IPS-18c (cell line): ENCODE results near the gene UBE2O.
"Not testable (repeated sequence)": the region's sequence is repeated elsewhere in the genome, so short reads cannot be mapped to it uniquely, and the experiment has no call there.

Experiments used
- H3K4me3 ChIP-seq: 2 replicates; pipeline ENCODE4 v1.7.0; 2013; ENCODE audit warnings: low read depth, mild to moderate bottlenecking, low read length, moderate library complexity; ENCODE audit not compliant: insufficient read depth
- H3K9me3 ChIP-seq: one replicate; pipeline ENCODE4 v1.6.1; 2013; ENCODE audit warnings: mild to moderate bottlenecking, low read length, moderate library complexity; ENCODE audit not compliant: control insufficient read depth, insufficient read depth

UBE2O gene

GRCh38 chr17:76378548-76379274 lies 74.2 kb downstream of the UBE2O start:
- Histone ChIP-seq H3K4me3 (no peak overlapping the region), H3K9me3 (no peaks in the 10 kb centered on the region)

- Histone ChIP-seq H3K4me3 (no peak overlapping the region), H3K9me3 (no peaks in the 10 kb centered on the region)
Observed at GRCh38 chr17:76376318-76377133, 76.4 kb downstream of the UBE2O start.

- no peak overlapping the region for H3K4me3 ChIP-seq
Observed at GRCh38 chr17:76371656-76372628, 81.0 kb downstream of the UBE2O start.

GRCh38 chr17:76370261-76370993 lies 82.5 kb downstream of the UBE2O start:
- H3K4me3 ChIP-seq, result no peak overlapping the region
- H3K9me3 ChIP-seq, result no peaks in the 10 kb centered on the region

More at GRCh38 chr17:76371656-76372628, 81.0 kb downstream of the UBE2O start:
- no peaks in the 10 kb centered on the region for H3K9me3 ChIP-seq

GRCh38 chr17:76369804-76370203 lies 83.1 kb downstream of the UBE2O start:
- Histone ChIP-seq H3K4me3 (no peak overlapping the region), H3K9me3 (no peaks in the 10 kb centered on the region)

GRCh38 chr17:76369379-76369778 lies 83.6 kb downstream of the UBE2O start:
- no peak overlapping the region for H3K4me3 ChIP-seq
- no peaks in the 10 kb centered on the region for H3K9me3 ChIP-seq

- Histone ChIP-seq H3K4me3 (no peak overlapping the region), H3K9me3 (no peaks in the 10 kb centered on the region)
Observed at GRCh38 chr17:76368545-76368944, 84.4 kb downstream of the UBE2O start.

- Histone ChIP-seq H3K4me3 (no peak overlapping the region), H3K9me3 (no peaks in the 10 kb centered on the region)
Observed at GRCh38 chr17:76367642-76368041, 85.3 kb downstream of the UBE2O start.

- no peak overlapping the region for H3K4me3 ChIP-seq
- no peaks in the 10 kb centered on the region for H3K9me3 ChIP-seq
Observed at GRCh38 chr17:76366247-76366646, 86.7 kb downstream of the UBE2O start.

GRCh38 chr17:76365256-76365903 lies 87.6 kb downstream of the UBE2O start:
- H3K9me3 ChIP-seq, result no peaks in the 10 kb centered on the region
- H3K4me3 ChIP-seq, result no peak overlapping the region

- H3K9me3 ChIP-seq, result no peaks in the 10 kb centered on the region
- H3K4me3 ChIP-seq, result no peak overlapping the region
Observed at GRCh38 chr17:76363107-76363842, 89.7 kb downstream of the UBE2O start.

- no peaks in the 10 kb centered on the region for H3K9me3 ChIP-seq
- no peak overlapping the region for H3K4me3 ChIP-seq
Observed at GRCh38 chr17:76360461-76360860, 92.5 kb downstream of the UBE2O start.

GRCh38 chr17:76359776-76360175 lies 93.2 kb downstream of the UBE2O start:
- H3K9me3 ChIP-seq, H3K4me3 ChIP-seq: not testable (repeated sequence)

- Histone ChIP-seq H3K9me3 (no peaks in the 10 kb centered on the region), H3K4me3 (no peak overlapping the region)
Observed at GRCh38 chr17:76359375-76359774, 93.6 kb downstream of the UBE2O start.

GRCh38 chr17:76357597-76358158 lies 95.3 kb downstream of the UBE2O start:
- Histone ChIP-seq H3K9me3 (no peaks in the 10 kb centered on the region), H3K4me3 (no peak overlapping the region)
